ENCODE results near the gene M1AP. TPM values are rescaled to one million over a fixed set of nuclear protein-coding genes. Genes with fewer than 3 reads are reported as not detected.

M1AP gene
- total RNA-seq, 1 experiment from 2014 or later = 7.6 TPM

DNA sequence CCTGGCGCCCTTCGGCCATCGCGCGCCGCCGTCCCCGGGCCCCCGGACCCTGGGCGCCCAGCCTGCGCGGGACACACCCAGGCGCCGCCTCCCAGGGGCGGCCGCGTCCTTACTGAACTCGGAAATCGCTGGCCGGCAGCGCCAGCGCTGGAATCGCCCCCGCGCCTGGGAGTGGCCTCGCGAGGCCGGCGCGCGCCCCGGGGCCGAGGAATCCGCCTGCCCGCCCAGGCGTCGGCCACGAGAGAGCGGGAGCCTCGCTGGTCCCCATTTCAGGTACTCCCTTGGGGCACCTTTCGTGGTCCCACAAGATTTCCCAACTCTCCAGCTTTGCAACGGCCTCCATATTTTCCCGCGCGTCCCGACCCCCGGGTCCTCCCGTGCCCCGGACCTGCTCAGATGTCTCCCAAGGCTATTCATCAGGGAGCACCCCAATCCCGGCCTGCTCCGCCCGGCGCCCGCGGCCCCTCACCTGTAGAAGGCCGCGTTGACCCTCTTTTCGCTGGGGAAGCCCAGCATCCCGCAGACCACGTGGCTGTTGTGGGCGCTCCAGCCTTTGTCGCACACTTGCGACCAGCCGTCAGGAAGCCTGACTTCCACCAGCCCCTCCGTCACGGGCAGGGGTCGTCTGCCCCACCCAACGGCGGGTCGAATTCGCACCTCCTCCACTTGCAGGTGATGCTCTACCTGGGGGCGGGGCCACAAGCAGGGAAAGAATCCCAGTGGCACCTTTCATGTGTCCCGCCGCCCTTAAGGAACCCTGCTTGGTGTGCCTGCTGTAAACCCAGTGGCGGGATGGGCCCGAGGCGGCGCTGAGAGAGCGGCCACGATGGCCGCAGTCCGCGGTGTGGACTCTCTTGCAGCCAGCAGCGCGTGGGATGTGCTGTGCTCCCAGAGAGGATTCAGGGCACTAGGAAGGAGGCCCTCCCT is 99.0 kb downstream of the M1AP start:
- no peak for TF ChIP-seq CTCF (conservative IDR thresholded peaks at IDR 0.05)
- Histone ChIP-seq H3K9ac (ENCODE audit: extremely low read depth, insufficient read length, low read length) (peak overlapping the region; percentile 43), H3K18ac (ENCODE audit: insufficient read length, low read depth, low read length) (no peak overlapping the region), H3K4me2 (ENCODE audit: insufficient read depth, insufficient read length, low read length) (peak overlapping the region; percentile 78), H3K4me1 (ENCODE audit: insufficient read depth, low read length) (0 out of 2 replicates have a peak, but pooled peaks cover 2% of the 10 kb centered on the region), H2AK5ac (ENCODE audit: insufficient read length, low read length) (no peak overlapping the region), H3T11ph (ENCODE audit: low read length) (no peak overlapping the region), H2BK15ac (ENCODE audit: low read depth, low read length) (no peak overlapping the region), H3K4ac (ENCODE audit: low read depth, low read length) (no peak overlapping the region), H4K91ac (ENCODE audit: insufficient read length, low read depth, low read length) (no peak overlapping the region), H2BK120ac (ENCODE audit: low read depth, low read length, poor library complexity, severe bottlenecking) (no peak overlapping the region), H2AFZ (ENCODE audit: low read length) (no peak overlapping the region), H2BK20ac (ENCODE audit: low read depth, low read length, poor library complexity, severe bottlenecking) (no peak overlapping the region), H4K20me1 (ENCODE audit: control insufficient read depth, insufficient read depth, insufficient read length) (no peaks in the 10 kb centered on the region), H3K56ac (ENCODE audit: insufficient read length, low read depth, low read length) (no peak overlapping the region), H3K23ac (ENCODE audit: insufficient read length, low read depth, low read length) (no peak overlapping the region), H4K8ac (replicated peaks; ENCODE audit: insufficient read length, low read depth, low read length) (no peak overlapping the region), H4K5ac (ENCODE audit: insufficient read length, low read depth, low read length) (no peak overlapping the region), H3K14ac (ENCODE audit: insufficient read depth, low read length) (peak overlapping the region; percentile 61; the same call in 1 of the 2 replicates), H2BK12ac (ENCODE audit: insufficient read length, low read depth, low read length) (no peak overlapping the region), H3K79me1 (ENCODE audit: insufficient read depth, low read depth, low read length, poor library complexity, severe bottlenecking) (no peaks in the 10 kb centered on the region), H2BK5ac (ENCODE audit: insufficient read length, low read length) (no peak overlapping the region), H3K79me2 (ENCODE audit: insufficient read depth, low read length) (0 out of 2 replicates have a peak, but pooled peaks cover 2% of the 10 kb centered on the region), H3K23me2 (ENCODE audit: insufficient read length, low read depth, low read length, poor library complexity, severe bottlenecking) (peaks cover 13% of the 10 kb centered on the region), H3K9me3 (ENCODE audit: control insufficient read depth, low read depth, low read length) (no peaks in the 10 kb centered on the region), H3K27me3 (ENCODE audit: insufficient read depth, low read length) (no peaks in the 10 kb centered on the region; the same call in 1 of the 2 replicates), H3K27ac (ENCODE audit: insufficient read length, low read depth, low read length) (no peak overlapping the region)
- peaks cover 0 to 7% (median 4%) of the 10 kb centered on the region in 3 experiments; a peak in 6 of 7 replicates for H3K36me3 Mint-ChIP-seq (ENCODE audit: insufficient read depth in 1 of 3, low read depth in 3 of 3)
- WGBS (ENCODE audit: extremely low coverage, insufficient read length, low lambda C conversion rate) = no CpG with 5 or more reads among the region's 85 CpGs
- H3K4me1 Mint-ChIP-seq = peaks cover 28 to 29% of the 10 kb centered on the region in 2 experiments
- H3K27me3 Mint-ChIP-seq (ENCODE audit: low read depth) = peaks cover 54% of the 10 kb centered on the region
- 0 out of 7 replicates have a peak overlapping the region, but pooled peaks of 1 of the 3 experiments have one; percentile 12 for H3K27ac Mint-ChIP-seq
- no peaks in the 10 kb centered on the region for H3K9me3 Mint-ChIP-seq
- H3K4me3 Mint-ChIP-seq = peak overlapping the region; percentile 76 to 78
- peak; percentile 90 for DNase-seq
